B cell (primary cell): Measurements from ENCODE around the gene ATP11A. TPM values are rescaled to one million over a fixed set of nuclear protein-coding genes. Genes with fewer than 3 reads are reported as not detected.

ENCODE experiments used
- ATAC-seq: fragments of 200-7000 bp; cut with Tn5 transposase; one replicate; pipeline ENCODE4 v1.10.0; 2021; ENCODE audit warnings: low read depth, mild to moderate bottlenecking, moderate number of reproducible peaks, moderate library complexity
- CTCF ChIA-PET: fragments of 350-600 bp; sonication (Branson Sonifier 250); formaldehyde crosslinking; loops from one replicate; lab custom pipeline; 2021; ENCODE audit warnings: antibody characterized with exemption, inconsistent platforms; lab: Charles Lee
- POLR2A ChIA-PET: fragments of 350-600 bp; sonication (Branson Sonifier 250); formaldehyde crosslinking; loops from one replicate; lab custom pipeline; 2021; ENCODE audit warnings: antibody characterized with exemption; lab: Charles Lee
- DNase-seq: peaks from one replicate; pipeline ENCODE4 v3.0.0; 2013
- H2AFZ ChIP-seq: 2 replicates; pipeline ENCODE4 v1.6.1; 2012; ENCODE audit warnings: mild to moderate bottlenecking, low read depth, low read length; ENCODE audit not compliant: insufficient read depth, poor library complexity, severe bottlenecking
- H3K27ac ChIP-seq, 2 donors: 1 replicate in 1 of 2; 2 replicates in 1 of 2; pipeline ENCODE4 v1.5.1; 2012 to 2013; ENCODE audit warnings: low read length in 2 of 2, mild to moderate bottlenecking in 2 of 2, moderate library complexity in 1 of 2
- H3K27me3 ChIP-seq, 4 experiments: fragments of 200-600 bp in 1 of 4; sonication (generic) in 1 of 4; replicated peaks in 1 of 4; 1 replicate in 2 of 4; 2 replicates in 2 of 4; pipeline versions ENCODE4 v1.6.1 to v1.7.0; 2013 to 2016; ENCODE audit warnings: low read length in 3 of 4, mild to moderate bottlenecking in 2 of 4, mixed read lengths in 1 of 4, moderate library complexity in 1 of 4; ENCODE audit not compliant: insufficient read depth in 4 of 4, control insufficient read depth in 3 of 4; ENCODE audit errors: control extremely low read depth in 1 of 4
- H3K36me3 ChIP-seq, 2 experiments: replicated peaks in 1 of 2; 1 replicate in 1 of 2; 2 replicates in 1 of 2; pipeline versions ENCODE4 v1.6.1 to v1.7.1; 2013; ENCODE audit warnings: low read length in 1 of 2; ENCODE audit not compliant: insufficient read depth in 2 of 2, control insufficient read depth in 1 of 2; ENCODE audit errors: control extremely low read depth in 1 of 2, extremely low read depth in 1 of 2
- H3K4me1 ChIP-seq, 2 donors: fragments of 200-600 bp in 1 of 2; sonication (generic) in 1 of 2; 1 replicate in 1 of 2; 2 replicates in 1 of 2; pipeline versions ENCODE4 v1.5.1 to v1.6.1; 2013 to 2017; ENCODE audit warnings: low read length in 2 of 2; ENCODE audit not compliant: control insufficient read depth in 2 of 2, insufficient read depth in 2 of 2
- H3K4me2 ChIP-seq: replicated peaks from 2 replicates; pipeline ENCODE3; 2012; ENCODE audit warnings: mild to moderate bottlenecking, low read depth, low read length; ENCODE audit not compliant: poor library complexity, severe bottlenecking
- H3K4me3 ChIP-seq, 5 experiments: fragments of 200-600 bp in 1 of 5; sonication (generic) in 1 of 5; 1 replicate in 3 of 5; 2 replicates in 2 of 5; pipeline versions ENCODE4 v1.5.1 to v1.7.0; 2011 to 2016; ENCODE audit warnings: low read length in 4 of 5, mild to moderate bottlenecking in 4 of 5, low read depth in 2 of 5, control low read depth in 1 of 5, moderate library complexity in 1 of 5; ENCODE audit not compliant: insufficient read depth in 1 of 5; ENCODE audit errors: control extremely low read depth in 1 of 5, extremely low read depth in 1 of 5
- H3K79me2 ChIP-seq: fragments of 200-600 bp; sonication (generic); one replicate; pipeline ENCODE4 v1.6.0; 2016; ENCODE audit warnings: low read length; ENCODE audit not compliant: control insufficient read depth, insufficient read depth
- H3K9ac ChIP-seq: fragments of 200-600 bp; sonication (generic); 2 replicates; pipeline ENCODE4 v1.6.1; 2017; ENCODE audit warnings: mild to moderate bottlenecking, low read length, moderate library complexity
- H3K9me3 ChIP-seq, 3 donors: one replicate each; pipeline versions ENCODE4 v1.6.1 to v1.7.1; 2013; ENCODE audit warnings: low read length in 2 of 3; ENCODE audit not compliant: control insufficient read depth in 2 of 3, insufficient read depth in 1 of 3; ENCODE audit errors: control extremely low read depth in 1 of 3
- H4K20me1 ChIP-seq: 2 replicates; pipeline ENCODE4 v1.6.0; 2012; ENCODE audit warnings: mild to moderate bottlenecking, low read length; ENCODE audit not compliant: insufficient read depth, control insufficient read depth, poor library complexity, severe bottlenecking
- H3K27ac Mint-ChIP-seq: one replicate; pipeline ENCODE4 v1.8.0; 2021; ENCODE audit warnings: mixed read lengths
- H3K27me3 Mint-ChIP-seq: one replicate; pipeline ENCODE4 v1.8.0; 2021; ENCODE audit warnings: mixed read lengths
- H3K4me1 Mint-ChIP-seq: one replicate; pipeline ENCODE4 v1.8.0; 2021; ENCODE audit warnings: mixed read lengths
- H3K4me3 Mint-ChIP-seq: one replicate; pipeline ENCODE4 v1.8.0; 2021; ENCODE audit warnings: mixed read lengths
- H3K9me3 Mint-ChIP-seq: one replicate; pipeline ENCODE4 v1.8.0; 2022; ENCODE audit warnings: mixed read lengths; ENCODE audit not compliant: insufficient read depth
- CTCF ChIP-seq: fragments of 200-600 bp; IDR thresholded peaks from one replicate; pipeline ENCODE4 v1.8.0; 2022; ENCODE audit warnings: antibody characterized with exemption, mild to moderate bottlenecking
- EZH2 ChIP-seq: IDR thresholded peaks from 2 replicates; pipeline ENCODE4 v1.6.1; 2012; ENCODE audit warnings: borderline replicate concordance, low read depth, mild to moderate bottlenecking, moderate library complexity, low read length; ENCODE audit not compliant: insufficient read depth, poor library complexity, severe bottlenecking
- WGBS: methylation state at CpG from one replicate; pipeline ENCODE4 v1.1.5; 2013; ENCODE audit warnings: missing lambda C conversion rate; ENCODE audit not compliant: insufficient coverage; 5-methylcytosine and 5-hydroxymethylcytosine counted together
- intact Hi-C: fragments of 100-400 bp; cut with micrococcal nuclease; formaldehyde crosslinking; loops from one replicate; pipeline ENCODE4 v1.10.0; 2022
- polyA plus RNA-seq: library from polyadenylated mRNA; depleted of rRNA; stranded (reverse); fragments of >200 nt; gene quantifications from 2 replicates; pipeline ENCODE4 v1.2.3, GENCODE V29; 2012
- total RNA-seq, 2 donors: library from RNA; stranded (reverse); fragments of 120-200 nt in 1 of 2; gene quantifications; 1 replicate in 1 of 2; 2 replicates in 1 of 2; pipeline versions ENCODE4 v1.2.3 to v1.2.4, GENCODE V29; 2013 to 2022

ATP11A gene
- total and polyA plus RNA-seq, 2 donors (not counting 1 experiment from before 2014, with no cell fraction given), result 36.9 to 60.3 TPM

DNA sequence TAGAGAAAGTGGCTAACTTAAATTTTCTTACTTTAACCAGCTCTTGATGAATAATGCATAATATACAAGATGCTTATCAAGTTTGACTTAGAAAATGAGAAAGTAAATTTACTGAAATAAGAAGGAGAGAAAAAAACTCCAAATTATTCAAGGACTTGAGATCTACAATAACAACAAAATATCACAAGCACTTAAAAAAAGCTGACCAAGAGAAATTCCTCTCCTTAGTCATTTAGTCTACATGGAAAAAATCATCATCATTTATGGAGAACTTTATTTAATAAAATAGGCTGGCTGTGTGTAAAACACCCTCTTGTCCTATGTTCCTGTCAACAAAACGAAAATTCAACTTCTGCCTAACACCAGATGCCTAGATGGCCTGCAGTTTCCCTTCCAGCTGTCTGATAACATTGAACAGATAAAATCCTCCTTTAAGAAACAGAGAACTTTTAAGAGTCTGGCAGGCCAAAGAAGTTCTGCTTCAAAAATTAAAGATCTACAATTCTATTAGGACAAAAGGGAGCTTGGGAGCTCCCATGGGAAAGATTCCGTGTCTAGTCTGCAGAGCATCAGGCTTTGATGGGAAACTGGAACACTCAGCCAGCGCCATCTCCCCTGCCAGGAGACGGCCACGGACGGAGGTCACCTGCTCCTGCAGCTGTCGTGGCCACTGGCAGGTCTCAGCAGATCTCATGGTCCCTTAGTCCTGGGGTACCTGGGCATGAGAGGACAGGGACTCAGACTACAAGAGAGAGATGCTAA is 37.9 kb upstream of the ATP11A start:
- Histone ChIP-seq H3K9me3 (no peaks in the 10 kb centered on the region), H3K27ac (no peak overlapping the region), H4K20me1 (no peaks in the 10 kb centered on the region), H3K27me3 (no peaks in the 10 kb centered on the region), H3K4me3 (no peak overlapping the region), H3K79me2 (no peaks in the 10 kb centered on the region), H3K36me3 (no peaks in the 10 kb centered on the region), H3K4me2 (no peak overlapping the region), H3K4me1 (no peaks in the 10 kb centered on the region), H2AFZ (no peak overlapping the region), H3K9ac (no peak overlapping the region)
- Mint-ChIP-seq H3K4me3 (no peak overlapping the region), H3K4me1 (no peaks in the 10 kb centered on the region), H3K27me3 (peaks cover 9% of the 10 kb centered on the region), H3K9me3 (no peaks in the 10 kb centered on the region), H3K27ac (no peak overlapping the region)
- ATAC-seq (no peak), DNase-seq (no peak)
- no peak for TF ChIP-seq EZH2
- TF ChIP-seq CTCF, result no peak
- CTCF ChIA-PET, result interaction anchor here (2.0 kb wide), 1 partner anchor 222 kb away, joined by 6 read pairs; no protein-coding TSS in a partner anchor
- WGBS, result 89% methylated on average over 6 of the region's 7 CpGs
- POLR2A ChIA-PET, result no interaction called here
- intact Hi-C loops, result no loop called here

- Histone ChIP-seq H3K9ac (no peak overlapping the region), H3K27me3 (no peaks in the 10 kb centered on the region), H4K20me1 (no peaks in the 10 kb centered on the region), H2AFZ (no peak overlapping the region), H3K9me3 (no peaks in the 10 kb centered on the region), H3K36me3 (no peaks in the 10 kb centered on the region), H3K4me3 (no peak overlapping the region), H3K4me2 (no peak overlapping the region), H3K79me2 (no peaks in the 10 kb centered on the region), H3K27ac (no peak overlapping the region), H3K4me1 (no peaks in the 10 kb centered on the region)
- CTCF ChIA-PET, result interaction anchor here (2.0 kb wide), 1 partner anchor 222 kb away, joined by 6 read pairs; no protein-coding TSS in a partner anchor
- Mint-ChIP-seq H3K4me3 (no peak overlapping the region), H3K27me3 (peaks cover 9% of the 10 kb centered on the region), H3K9me3 (no peaks in the 10 kb centered on the region), H3K27ac (no peak overlapping the region), H3K4me1 (no peaks in the 10 kb centered on the region)
- POLR2A ChIA-PET, result no interaction called here
- DNase-seq (no peak), ATAC-seq (no peak)
- no CpG with 5 or more reads among the region's 7 CpGs for WGBS
- no peak for TF ChIP-seq EZH2
- no peak for TF ChIP-seq CTCF
- intact Hi-C loops, result no loop called here
Observed at GRCh38 chr13:112652512-112653070, 37.2 kb upstream of the ATP11A start.
